Measurements from ENCODE around the gene SCT.
"Not testable (repeated sequence)": the region's sequence is repeated elsewhere in the genome, so short reads cannot be mapped to it uniquely, and the experiment has no call there.

The SCT gene, protein sequence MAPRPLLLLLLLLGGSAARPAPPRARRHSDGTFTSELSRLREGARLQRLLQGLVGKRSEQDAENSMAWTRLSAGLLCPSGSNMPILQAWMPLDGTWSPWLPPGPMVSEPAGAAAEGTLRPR

GRCh38 chr11:626475-627307, at the start of gene SCT:
TSS of gene SCT (minus strand) at chr11:627181. CDS start at chr11:627143, 38 bp downstream.
- DNase-seq (ENCODE audit: low read depth in 3 of 3), result no peak

DNA sequence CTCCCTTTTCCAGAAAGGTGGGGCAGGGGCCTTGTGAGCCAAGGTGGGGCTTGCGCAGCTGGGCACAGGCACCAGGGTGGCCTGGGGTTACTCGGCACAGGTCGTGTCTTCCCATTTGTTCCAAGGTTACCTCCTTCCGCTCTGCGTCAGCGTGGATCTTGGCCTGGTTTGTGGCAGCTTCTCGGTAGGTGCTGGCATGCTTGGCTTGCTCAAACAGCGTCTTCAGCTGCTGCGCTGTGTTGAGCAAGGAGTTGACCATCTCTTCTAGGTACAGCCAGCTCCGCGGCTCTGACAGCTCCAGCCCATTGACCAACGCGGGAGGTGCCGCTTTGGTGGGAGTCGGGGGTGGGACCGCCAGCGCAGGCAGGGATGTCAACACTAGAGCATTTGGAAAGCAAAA, 47.4 kb upstream of the SCT start:
- DNase-seq (ENCODE audit: low read depth in 3 of 3), result no peak

DNA sequence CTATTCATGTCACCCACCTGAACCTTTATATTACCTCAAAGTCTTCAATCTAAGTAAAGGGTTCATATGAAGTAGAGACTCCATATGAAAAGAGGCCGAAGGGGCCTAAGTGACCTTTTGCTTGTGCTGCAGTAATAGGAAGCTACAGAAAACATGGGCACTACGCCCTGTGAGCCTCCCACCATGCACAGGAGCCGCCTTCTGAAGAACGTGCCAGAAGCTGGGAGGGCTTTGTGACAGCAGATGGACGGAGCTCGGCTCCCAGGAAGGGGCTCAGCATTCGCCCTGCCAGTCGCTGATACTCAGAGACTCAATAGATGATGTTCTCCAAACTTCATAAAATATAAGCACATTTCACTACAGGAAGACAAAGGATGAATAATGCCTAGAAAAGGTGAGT, 46.9 kb upstream of the SCT start:
- no peak for DNase-seq (ENCODE audit: low read depth in 3 of 3)

DNA sequence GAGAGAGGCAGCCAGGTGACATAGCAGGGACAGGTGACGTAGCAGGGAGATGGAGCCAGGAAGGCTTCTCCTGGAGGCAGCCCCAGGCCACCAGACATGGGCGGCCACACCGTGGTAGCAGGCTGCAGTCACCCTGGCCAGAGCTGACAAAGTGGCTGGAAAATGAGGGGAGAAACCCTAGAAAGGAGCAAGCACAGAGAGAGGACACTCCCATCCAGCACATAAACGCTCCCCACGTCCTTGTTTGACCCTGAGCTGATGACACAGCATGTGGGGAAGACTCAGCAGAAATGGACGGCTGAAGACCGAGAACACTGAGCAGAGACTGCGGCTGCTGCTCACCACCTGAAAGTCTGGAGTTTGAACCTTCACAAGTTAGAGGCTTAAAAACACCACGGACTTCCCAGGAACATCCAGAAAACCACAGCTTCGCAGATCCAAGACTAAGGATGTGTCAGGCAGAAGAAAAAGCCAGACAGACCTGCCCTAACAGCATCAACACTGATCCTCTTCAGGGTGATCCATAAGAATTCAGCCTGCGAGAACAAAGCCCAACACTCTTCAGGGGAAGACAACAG, 38.8 kb upstream of the SCT start:
- no peak for DNase-seq (ENCODE audit: low read depth in 3 of 3)

DNA sequence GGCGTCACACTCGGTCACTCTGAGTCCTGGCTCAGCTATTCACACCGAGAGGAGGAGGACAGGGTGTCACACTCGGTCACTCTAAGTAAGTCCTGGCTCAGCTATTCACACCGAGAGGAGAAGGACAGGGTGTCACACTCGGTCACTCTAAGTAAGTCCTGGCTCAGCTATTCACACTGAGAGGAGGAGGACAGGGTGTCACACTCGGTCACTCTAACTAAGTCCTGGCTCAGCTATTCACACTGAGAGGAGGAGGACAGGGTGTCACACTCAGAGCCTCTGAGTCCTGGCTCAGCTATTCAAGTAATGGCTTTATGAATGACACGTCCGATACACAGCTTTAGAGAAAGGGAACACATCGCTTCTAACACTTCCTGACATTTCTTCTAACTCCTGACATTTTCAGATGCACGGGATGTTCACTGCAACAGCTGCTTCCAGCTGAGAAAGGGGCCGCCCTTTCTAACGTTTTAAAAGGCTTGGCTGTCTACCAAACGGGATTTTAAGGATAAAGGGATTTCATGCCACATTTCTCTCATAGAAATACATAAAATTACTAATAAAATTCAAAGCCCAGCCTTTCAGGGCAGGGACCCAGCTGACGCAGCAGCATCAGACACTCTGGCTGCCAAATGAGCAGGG, 38.2 kb upstream of the SCT start:
- DNase-seq (ENCODE audit: low read depth in 3 of 3), result no peak

GRCh38 chr11:662689-663274, 35.8 kb upstream of the SCT start:
- DNase-seq (ENCODE audit: low read depth in 3 of 3), result peak in 2 of 3 experiments; percentile 6 to 40

GRCh38 chr11:660681-661444, 33.9 kb upstream of the SCT start:
- DNase-seq (ENCODE audit: low read depth in 3 of 3), result no peak

DNA sequence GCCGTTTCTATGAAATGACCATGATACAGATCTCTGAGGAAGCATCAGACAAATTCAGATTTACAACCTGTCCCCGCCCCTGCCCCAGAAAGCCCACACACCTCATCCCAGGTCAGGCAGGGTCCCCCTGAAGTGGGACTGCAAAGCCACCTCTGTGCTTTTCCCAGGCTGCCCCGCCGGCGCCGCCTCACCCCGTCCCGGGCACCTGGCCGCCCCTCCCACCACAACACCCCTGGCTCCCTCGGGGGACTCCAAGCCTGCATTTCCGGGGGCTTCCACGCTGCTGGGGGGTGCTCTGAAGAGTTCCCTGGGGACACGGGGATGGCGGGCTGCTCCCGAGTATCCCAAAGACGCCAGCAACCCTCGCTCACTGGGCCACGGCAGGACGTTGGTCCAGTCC, 33.3 kb upstream of the SCT start:
- no peak for DNase-seq (ENCODE audit: low read depth in 3 of 3)

GRCh38 chr11:659532-660085, 32.6 kb upstream of the SCT start:
- no peak for DNase-seq (ENCODE audit: low read depth in 3 of 3)

DNA sequence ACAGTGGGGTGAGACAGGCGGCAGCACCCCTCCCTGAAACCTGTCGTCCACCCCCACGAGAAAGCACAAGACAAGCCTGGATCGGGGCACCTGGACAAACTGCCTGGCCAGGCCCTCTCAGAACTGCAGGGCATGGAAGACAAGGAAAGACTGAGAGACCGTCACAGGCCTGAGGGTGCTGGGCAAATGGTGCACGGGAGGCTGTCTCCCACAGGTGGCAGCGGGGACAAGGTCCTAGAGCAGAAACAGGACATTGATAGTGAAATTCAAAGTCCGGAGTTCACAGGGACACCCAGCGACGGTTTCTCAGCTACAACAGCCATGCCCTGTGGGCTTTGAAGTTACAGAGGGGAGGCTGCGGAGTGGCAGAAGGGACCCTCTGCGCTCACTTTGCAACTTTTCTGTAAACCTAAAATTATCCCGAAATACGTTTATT, 30.7 kb upstream of the SCT start:
- no peak for DNase-seq (ENCODE audit: low read depth in 3 of 3)

DNA sequence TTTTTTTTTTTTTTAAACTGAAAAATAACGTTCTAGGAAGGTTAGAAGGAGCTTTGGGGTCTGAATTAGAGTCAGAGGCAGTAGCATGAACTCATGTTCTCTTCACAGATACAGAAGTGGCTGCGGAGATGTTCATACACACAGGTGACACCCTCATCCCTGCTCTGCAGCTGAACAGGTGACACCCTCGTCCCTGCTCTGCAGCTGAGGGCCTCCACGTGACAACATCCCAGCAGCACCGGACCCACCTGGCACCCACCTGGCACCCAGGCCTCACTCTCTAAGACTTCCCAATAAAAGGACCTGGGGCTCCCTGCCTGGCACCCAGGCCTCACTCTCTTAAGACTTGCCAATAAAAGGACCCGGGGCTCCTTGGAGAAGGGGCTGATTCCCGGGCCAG, 29.9 kb upstream of the SCT start:
- DNase-seq (ENCODE audit: low read depth in 3 of 3), result no peak

- no peak for DNase-seq (ENCODE audit: low read depth in 3 of 3)
These were observed 29.4 kb upstream of the SCT start for GRCh38 chr11:656426-656825.

GRCh38 chr11:655036-655726, 28.2 kb upstream of the SCT start:
- no peak for DNase-seq (ENCODE audit: low read depth in 3 of 3)

DNA sequence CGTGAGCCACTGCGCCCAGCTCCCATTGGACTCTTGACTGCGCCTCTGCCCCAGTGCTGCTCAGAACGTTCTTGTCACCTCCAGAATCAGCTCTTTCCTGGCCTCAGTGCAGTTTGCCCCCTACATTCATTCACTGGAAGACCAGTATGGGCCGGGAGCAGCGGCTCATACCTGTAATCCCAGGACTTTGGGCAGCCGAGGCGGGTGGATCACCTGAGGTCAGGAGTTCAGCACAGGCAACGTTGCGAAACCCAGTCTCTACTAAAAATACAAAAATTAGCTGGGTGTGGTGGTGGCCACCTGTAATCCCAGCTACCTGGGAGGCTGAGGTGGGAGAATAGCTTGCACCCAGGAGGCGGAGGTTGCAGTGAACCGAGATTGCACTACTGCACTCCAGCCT, 27.5 kb upstream of the SCT start:
- DNase-seq (ENCODE audit: low read depth in 3 of 3), result not testable (repeated sequence)

DNA sequence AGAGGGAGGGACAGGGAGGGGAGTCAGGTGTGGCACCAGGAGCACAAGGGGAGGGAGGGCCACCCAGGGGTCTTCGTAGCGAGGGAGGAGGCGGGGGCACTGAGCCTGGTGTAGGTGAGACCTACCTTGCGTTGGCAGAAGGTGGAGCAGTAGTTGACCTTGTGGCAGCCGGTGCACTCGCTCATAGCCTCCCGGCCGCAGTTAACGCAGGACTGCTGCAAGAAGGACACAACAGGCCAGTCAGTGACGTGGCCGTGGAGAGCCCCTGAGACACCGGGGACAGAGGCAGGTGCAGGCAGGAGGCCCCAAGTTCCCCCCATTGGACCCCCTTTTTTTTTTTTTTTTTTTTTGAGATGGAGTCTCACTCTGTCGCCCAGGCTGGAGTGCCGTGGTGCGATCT, 26.9 kb upstream of the SCT start:
- DNase-seq (ENCODE audit: low read depth in 3 of 3), result no peak

DNA sequence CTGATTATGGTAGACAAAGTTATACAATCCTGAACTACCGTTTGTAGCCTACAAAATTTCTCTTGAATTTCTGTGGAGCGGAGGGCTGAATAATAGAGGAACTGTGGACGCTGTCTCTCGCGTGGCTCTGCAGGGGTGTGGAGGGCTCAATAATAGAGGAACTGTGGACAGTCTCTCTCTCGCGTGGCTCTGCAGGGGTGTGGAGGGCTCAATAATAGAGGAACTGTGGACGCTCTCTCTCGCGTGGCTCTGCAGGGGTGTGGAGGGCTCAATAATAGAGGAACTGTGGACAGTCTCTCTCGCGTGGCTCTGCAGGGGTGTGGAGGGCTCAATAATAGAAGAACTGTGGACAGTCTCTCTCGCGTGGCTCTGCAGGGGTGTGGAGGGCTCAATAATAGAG, 26.2 kb upstream of the SCT start:
- DNase-seq (ENCODE audit: low read depth in 3 of 3), result not testable (repeated sequence)

DNA sequence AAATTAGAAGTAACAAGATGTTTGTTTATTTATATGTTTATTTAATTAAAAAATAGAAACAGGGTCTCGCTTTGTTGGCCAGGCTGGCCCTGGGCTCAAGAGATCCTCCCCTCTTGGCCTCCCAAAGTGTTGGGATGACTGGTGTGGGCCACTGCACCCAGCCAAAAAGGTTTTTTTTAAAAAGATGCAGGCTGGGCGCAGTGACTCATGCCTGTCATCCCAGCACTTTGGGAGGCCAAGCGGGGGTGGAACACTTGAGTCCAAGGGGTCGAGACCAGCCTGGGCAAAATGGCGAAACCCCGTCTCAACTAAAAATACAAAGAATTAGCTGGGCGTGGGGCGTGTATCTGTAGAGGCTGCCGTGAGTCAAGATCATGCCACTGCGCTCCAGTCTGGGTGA, 23.5 kb upstream of the SCT start:
- no peak for DNase-seq (ENCODE audit: low read depth in 3 of 3)

DNA sequence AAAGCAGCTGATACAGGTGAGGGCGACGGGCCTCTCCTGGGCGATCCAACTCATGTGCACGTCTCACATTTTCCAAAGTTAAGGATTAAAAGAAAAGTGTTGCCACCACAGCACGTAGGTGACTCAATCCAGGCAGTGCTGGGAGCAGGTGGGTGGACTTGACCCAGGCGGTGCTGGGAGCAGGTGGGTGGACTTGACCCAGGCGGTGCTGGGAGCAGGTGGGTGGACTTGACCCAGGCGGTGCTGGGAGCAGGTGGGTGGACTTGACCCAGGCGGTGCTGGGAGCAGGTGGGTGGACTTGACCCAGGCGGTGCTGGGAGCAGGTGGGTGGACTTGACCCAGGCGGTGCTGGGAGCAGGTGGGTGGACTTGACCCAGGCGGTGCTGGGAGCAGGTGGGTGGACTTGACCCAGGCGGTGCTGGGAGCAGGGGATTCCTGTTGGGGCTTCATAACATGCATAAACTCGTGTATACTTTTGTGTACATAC, 20.7 kb upstream of the SCT start:
- not testable (repeated sequence) for DNase-seq (ENCODE audit: low read depth in 3 of 3)

GRCh38 chr11:646214-646613, 19.2 kb upstream of the SCT start:
- no peak for DNase-seq (ENCODE audit: low read depth in 3 of 3)

GRCh38 chr11:645536-645935, 18.6 kb upstream of the SCT start:
- DNase-seq (ENCODE audit: low read depth in 3 of 3), result no peak

Measured in stimulated activated CD4-positive, alpha-beta T cell treated with anti-CD3 and anti-CD28 coated beads, TNF-alpha, amount 100 ng/mL, for 24 hours (primary cell).